Body of pancreas (tissue), 4 donors: ENCODE data around the gene PRRC2B.

Experiments
- CTCF ChIP-seq, 7 experiments: fragments of 450-650 bp in 4 of 7; fragments of 200-600 bp in 3 of 7; sonication (generic) in 3 of 7; IDR thresholded peaks; one replicate each; pipeline ENCODE4 v1.5.1; 2016 to 2019; ENCODE audit warnings: antibody characterized with exemption in 7 of 7
- POLR2A ChIP-seq, 3 donors: fragments of 450-650 bp; IDR thresholded peaks; one replicate each; pipeline ENCODE4 v1.6.1; 2016; ENCODE audit warnings: antibody characterized with exemption in 3 of 3, mild to moderate bottlenecking in 2 of 3

DNA sequence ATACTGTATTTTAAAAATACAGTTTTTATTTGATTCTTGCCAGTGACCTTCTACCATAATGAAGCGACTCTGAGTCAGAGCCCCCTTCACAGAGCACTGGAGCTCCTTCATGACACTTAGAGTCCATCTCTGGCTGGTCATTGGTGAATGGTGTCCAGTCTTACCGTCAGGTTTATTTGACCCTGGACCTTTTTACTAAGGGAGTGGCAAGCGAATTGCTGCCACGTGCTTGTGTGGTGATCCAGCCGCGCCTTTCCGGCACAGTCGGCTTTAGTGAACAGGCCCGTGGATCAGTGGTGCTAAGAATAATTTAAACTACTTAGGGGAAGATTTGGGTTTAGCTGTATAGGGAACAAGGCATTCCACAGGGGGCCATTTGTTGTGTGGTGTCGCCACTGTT, 48.5 kb downstream of the PRRC2B start:
- TF ChIP-seq POLR2A (IDR thresholded peaks at IDR 0.05): no peak
- TF ChIP-seq CTCF (IDR thresholded peaks at IDR 0.05): no peak
